SIG-M5 treated with dmso at 0.1 percent for 504 hours (cell line): ENCODE measurements around the gene SPNS3.

ENCODE experiments used
- DNase-seq: peaks from one replicate; lab custom pipeline; 2025; ENCODE audit not compliant: unreplicated experiment; lab: John Stamatoyannopoulos, UW

The SPNS3 gene

GRCh38 chr17:4507361-4508111, 73.8 kb downstream of the SPNS3 start:
- no peak for DNase-seq

- no peak for DNase-seq
These were observed 74.5 kb downstream of the SPNS3 start for GRCh38 chr17:4508207-4508606.

GRCh38 chr17:4509401-4509800, 75.7 kb downstream of the SPNS3 start:
- DNase-seq, result no peak

GRCh38 chr17:4509923-4510617, 76.3 kb downstream of the SPNS3 start:
- DNase-seq, result no peak

GRCh38 chr17:4510618-4510941, 76.8 kb downstream of the SPNS3 start:
- DNase-seq, result no peak

- DNase-seq, result no peak
These were observed 77.6 kb downstream of the SPNS3 start for GRCh38 chr17:4511199-4511932.

GRCh38 chr17:4512156-4513112, 78.7 kb downstream of the SPNS3 start:
- DNase-seq, result no peak

GRCh38 chr17:4513113-4514032, 79.6 kb downstream of the SPNS3 start:
- DNase-seq, result no peak

- DNase-seq, result no peak
These were observed 80.5 kb downstream of the SPNS3 start for GRCh38 chr17:4514206-4514605.

- DNase-seq, result no peak
These were observed 81.0 kb downstream of the SPNS3 start for GRCh38 chr17:4514779-4515178.

GRCh38 chr17:4515501-4515900, 81.8 kb downstream of the SPNS3 start:
- no peak for DNase-seq

GRCh38 chr17:4516735-4517134, 83.0 kb downstream of the SPNS3 start:
- no peak for DNase-seq

- DNase-seq, result no peak
These were observed 85.2 kb downstream of the SPNS3 start for GRCh38 chr17:4518901-4519300.

GRCh38 chr17:4519361-4519788, 85.6 kb downstream of the SPNS3 start:
- no peak for DNase-seq

- no peak for DNase-seq
These were observed 86.5 kb downstream of the SPNS3 start for GRCh38 chr17:4520060-4520893.

- no peak for DNase-seq
These were observed 87.3 kb downstream of the SPNS3 start for GRCh38 chr17:4520894-4521600.

GRCh38 chr17:4522661-4523060, 88.9 kb downstream of the SPNS3 start:
- DNase-seq, result no peak

- DNase-seq, result no peak
These were observed 90.2 kb downstream of the SPNS3 start for GRCh38 chr17:4523946-4524345.
